Neural cell (in vitro differentiated cells): ENCODE measurements around the gene SLAMF9. TPM values are rescaled to one million over a fixed set of nuclear protein-coding genes. Genes with fewer than 3 reads are reported as not detected.
A peak's percentile ranks its signal among the peaks of the same experiment; 100 is the strongest.

ENCODE experiments used
- H2AFZ ChIP-seq: fragments of 200-600, 300-800 bp; sonication (generic), shearing (Covaris generic); 2 replicates; pipeline ENCODE4 v1.6.0; 2014; ENCODE audit warnings: low read depth, mild to moderate bottlenecking, antibody characterized with exemption, low read length, moderate library complexity
- H3F3A ChIP-seq: fragments of 200-600 bp; shearing (Covaris generic); 2 replicates; pipeline ENCODE4 v1.6.1; 2016; ENCODE audit warnings: mild to moderate bottlenecking, moderate library complexity, mixed read lengths, antibody characterized with exemption, low read length; ENCODE audit not compliant: insufficient read depth, poor library complexity, severe bottlenecking
- H3K27ac ChIP-seq: fragments of 200-600, 300-800 bp; sonication (generic), shearing (Covaris generic); 2 replicates; pipeline ENCODE4 v1.5.1; 2014; ENCODE audit warnings: mild to moderate bottlenecking, low read length, moderate library complexity
- H3K27me3 ChIP-seq: fragments of 300-800, 200-600 bp; sonication (generic), shearing (Covaris generic); 2 replicates; pipeline ENCODE4 v1.6.0; 2014; ENCODE audit warnings: mild to moderate bottlenecking, low read depth, low read length, moderate library complexity; ENCODE audit not compliant: insufficient read depth
- H3K36me3 ChIP-seq: fragments of 300-800, 200-600 bp; sonication (generic), shearing (Covaris generic); 2 replicates; pipeline ENCODE4 v1.5.1; 2014; ENCODE audit warnings: mild to moderate bottlenecking, antibody characterized with exemption, low read length, moderate library complexity; ENCODE audit not compliant: insufficient read depth
- H3K4me2 ChIP-seq: fragments of 300-800, 200-600 bp; sonication (generic), shearing (Covaris generic); 2 replicates; pipeline ENCODE4 v1.6.0; 2014; ENCODE audit warnings: mild to moderate bottlenecking, low read length
- H3K4me3 ChIP-seq: fragments of 300-800, 200-600 bp; sonication (generic), shearing (Covaris generic); 2 replicates; pipeline ENCODE4 v1.5.1; 2014; ENCODE audit warnings: mild to moderate bottlenecking, low read length, moderate library complexity
- H3K79me2 ChIP-seq: fragments of 200-600 bp; shearing (Covaris generic); replicated peaks from 2 replicates; pipeline ENCODE4 v1.6.0; 2014; ENCODE audit warnings: mild to moderate bottlenecking, low read length, moderate library complexity; ENCODE audit not compliant: insufficient read depth
- H3K9ac ChIP-seq: fragments of 300-800, 200-600 bp; sonication (generic), shearing (Covaris generic); 2 replicates; pipeline ENCODE4 v1.6.1; 2016; ENCODE audit warnings: mild to moderate bottlenecking, low read length, mixed read lengths
- H3K9me2 ChIP-seq: fragments of 200-600 bp; shearing (Covaris generic); 2 replicates; pipeline ENCODE4 v1.6.1; 2016; ENCODE audit warnings: mild to moderate bottlenecking, low read length, mixed read lengths; ENCODE audit not compliant: insufficient read depth
- H3K9me3 ChIP-seq: fragments of 200-600, 300-800 bp; sonication (generic), shearing (Covaris generic); 2 replicates; pipeline ENCODE4 v1.6.1; 2016; ENCODE audit warnings: mild to moderate bottlenecking, mixed run types, low read length, moderate library complexity, mixed read lengths
- H4K20me1 ChIP-seq: fragments of 200-600 bp; shearing (Covaris generic); 2 replicates; pipeline ENCODE4 v1.6.1; 2016; ENCODE audit warnings: mild to moderate bottlenecking, mixed run types; ENCODE audit not compliant: insufficient read depth
- EP300 ChIP-seq: fragments of 450-650 bp; conservative IDR thresholded peaks from 2 replicates; pipeline ENCODE4 v1.6.1; 2014; ENCODE audit warnings: antibody characterized with exemption, mild to moderate bottlenecking, moderate library complexity; ENCODE audit not compliant: poor library complexity, severe bottlenecking
- EZH2 ChIP-seq: fragments of 200-600, 300-800 bp; shearing (Covaris generic), sonication (generic); IDR thresholded peaks from 2 replicates; pipeline ENCODE4 v1.6.1; 2014; ENCODE audit warnings: antibody characterized with exemption, low read length, borderline replicate concordance, mild to moderate bottlenecking; ENCODE audit not compliant: insufficient read depth, poor library complexity, severe bottlenecking
- MXI1 ChIP-seq: fragments of 450-650 bp; conservative IDR thresholded peaks from 2 replicates; pipeline ENCODE4 v1.6.1; 2014; ENCODE audit warnings: antibody characterized with exemption, mild to moderate bottlenecking; ENCODE audit not compliant: poor library complexity, severe bottlenecking
- POLR2AphosphoS5 ChIP-seq: IDR thresholded peaks from 2 replicates; pipeline ENCODE4 v1.6.1; 2012
- RAD21 ChIP-seq: fragments of 450-650 bp; conservative IDR thresholded peaks from 2 replicates; pipeline ENCODE4 v1.6.1; 2014; ENCODE audit warnings: antibody characterized with exemption, mild to moderate bottlenecking, moderate library complexity
- SMC3 ChIP-seq: fragments of 450-650 bp; conservative IDR thresholded peaks from 2 replicates; pipeline ENCODE4 v1.6.1; 2014; ENCODE audit warnings: antibody characterized with exemption, mild to moderate bottlenecking, moderate library complexity; ENCODE audit not compliant: poor library complexity
- TAF1 ChIP-seq: IDR thresholded peaks from 2 replicates; pipeline ENCODE4 v1.6.1; 2012; ENCODE audit warnings: low read depth
- polyA plus RNA-seq: library from polyadenylated mRNA; depleted of rRNA; stranded (reverse); fragments of >200 nt; gene quantifications from 2 replicates; pipeline ENCODE4 v1.2.3, GENCODE V29; 2014
- TF ChIP-seq, protein P1 (sequence below): fragments of 450-650 bp; IDR thresholded peaks from 2 replicates; pipeline ENCODE4 v1.5.1; 2014; ENCODE audit warnings: antibody characterized with exemption, mild to moderate bottlenecking, moderate library complexity; ENCODE audit not compliant: poor library complexity, severe bottlenecking
- TF ChIP-seq, protein P2 (sequence below): IDR thresholded peaks from 2 replicates; pipeline ENCODE4 v1.6.1; 2012; ENCODE audit warnings: borderline replicate concordance

Gene SLAMF9
- polyA plus RNA-seq, 1 donor from 2014 or later: not detected

DNA sequence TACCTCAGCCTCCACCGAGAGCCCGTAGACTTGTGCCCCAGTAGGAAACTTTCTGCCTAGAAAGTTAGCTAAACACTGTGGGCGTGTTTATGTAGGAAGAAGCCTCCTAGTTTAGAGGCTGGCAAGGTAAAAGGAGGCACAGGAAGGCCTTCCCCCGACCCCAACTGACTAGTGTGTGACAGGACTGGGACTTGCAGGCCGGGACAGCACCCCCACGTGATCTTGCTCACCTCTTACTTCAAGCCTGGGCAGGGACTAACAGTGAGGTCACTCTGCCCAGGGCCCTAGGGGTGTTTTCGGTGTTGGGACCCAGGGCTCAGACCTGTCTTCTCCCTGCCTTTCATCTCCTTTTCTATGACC, 28.3 kb downstream of the SLAMF9 start:
- H3K9me2 ChIP-seq: no peaks in the 10 kb centered on the region
- no peak for TF ChIP-seq SMC3
- TF ChIP-seq, protein P1, sequence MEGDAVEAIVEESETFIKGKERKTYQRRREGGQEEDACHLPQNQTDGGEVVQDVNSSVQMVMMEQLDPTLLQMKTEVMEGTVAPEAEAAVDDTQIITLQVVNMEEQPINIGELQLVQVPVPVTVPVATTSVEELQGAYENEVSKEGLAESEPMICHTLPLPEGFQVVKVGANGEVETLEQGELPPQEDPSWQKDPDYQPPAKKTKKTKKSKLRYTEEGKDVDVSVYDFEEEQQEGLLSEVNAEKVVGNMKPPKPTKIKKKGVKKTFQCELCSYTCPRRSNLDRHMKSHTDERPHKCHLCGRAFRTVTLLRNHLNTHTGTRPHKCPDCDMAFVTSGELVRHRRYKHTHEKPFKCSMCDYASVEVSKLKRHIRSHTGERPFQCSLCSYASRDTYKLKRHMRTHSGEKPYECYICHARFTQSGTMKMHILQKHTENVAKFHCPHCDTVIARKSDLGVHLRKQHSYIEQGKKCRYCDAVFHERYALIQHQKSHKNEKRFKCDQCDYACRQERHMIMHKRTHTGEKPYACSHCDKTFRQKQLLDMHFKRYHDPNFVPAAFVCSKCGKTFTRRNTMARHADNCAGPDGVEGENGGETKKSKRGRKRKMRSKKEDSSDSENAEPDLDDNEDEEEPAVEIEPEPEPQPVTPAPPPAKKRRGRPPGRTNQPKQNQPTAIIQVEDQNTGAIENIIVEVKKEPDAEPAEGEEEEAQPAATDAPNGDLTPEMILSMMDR: no peak
- H3K27ac ChIP-seq: no peak overlapping the region
- H4K20me1 ChIP-seq: no peaks in the 10 kb centered on the region
- no peak overlapping the region for H2AFZ ChIP-seq
- H3K4me3 ChIP-seq: peak overlapping the region; percentile 46
- H3K79me2 ChIP-seq: no peaks in the 10 kb centered on the region
- H3K9me3 ChIP-seq: no peaks in the 10 kb centered on the region
- peaks cover 21% of the 10 kb centered on the region for H3K27me3 ChIP-seq
- H3K9ac ChIP-seq: no peak overlapping the region
- no peaks in the 10 kb centered on the region for H3K36me3 ChIP-seq
- no peaks in the 10 kb centered on the region for H3F3A ChIP-seq
- H3K4me2 ChIP-seq: no peak overlapping the region

DNA sequence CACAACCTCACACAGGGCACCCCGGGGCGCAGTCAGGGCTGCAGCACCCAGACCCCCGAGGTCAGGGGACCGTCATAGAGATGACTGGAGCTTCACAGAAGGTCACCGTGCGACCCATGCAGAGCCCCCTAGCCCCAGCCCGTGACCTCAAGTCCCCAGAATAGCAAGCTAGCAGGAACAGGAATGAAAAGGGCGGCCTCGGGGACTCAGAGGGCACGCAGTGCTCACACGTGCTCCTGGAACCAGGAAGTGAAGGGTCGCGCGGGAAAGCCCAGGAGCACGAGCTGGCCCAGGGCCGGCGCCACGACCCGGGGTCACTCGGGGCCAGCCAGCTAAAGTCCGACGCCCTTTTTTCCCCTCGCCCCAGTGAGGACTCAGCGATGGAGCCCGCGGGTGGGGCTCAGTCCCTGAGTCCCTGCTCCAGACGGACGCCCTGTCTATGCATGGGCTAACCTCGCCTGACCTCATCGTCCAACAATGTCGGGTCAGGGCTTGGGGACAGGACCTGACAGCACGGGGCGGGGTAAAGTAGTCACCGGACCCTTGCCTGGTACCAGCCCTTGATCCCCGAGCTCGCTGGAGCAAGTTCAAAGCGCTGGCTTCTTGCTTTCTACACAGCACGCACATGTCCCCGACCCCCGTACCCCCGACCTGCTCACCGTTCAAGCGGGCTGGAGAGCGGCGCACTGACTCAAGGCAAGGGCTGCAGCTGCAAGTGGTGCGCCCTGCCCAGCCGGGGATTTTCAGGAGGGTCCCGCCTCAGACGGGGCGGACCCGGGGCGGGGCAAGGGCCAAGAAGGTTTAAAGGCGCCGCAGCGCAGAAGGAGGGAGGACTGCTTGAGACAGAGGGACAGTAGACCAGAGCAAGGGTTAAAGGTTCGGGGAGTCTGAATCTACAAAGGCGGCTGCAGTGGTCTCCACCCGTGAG, 29.0 kb downstream of the SLAMF9 start, which contains the start of gene TAGLN2:
Gene TAGLN2, minus strand, starts transcription at position 717 of the 928 bp plus-strand sequence. CDS start 4,998 bp downstream, outside the sequence.
- H3F3A ChIP-seq: no peaks in the 10 kb centered on the region
- no peak within 1 kb of the TSS for H3K4me2 ChIP-seq
- no peaks in the 10 kb centered on the region for H3K79me2 ChIP-seq
- H2AFZ ChIP-seq: no peak within 1 kb of the TSS
- H3K36me3 ChIP-seq: no peaks in the 10 kb centered on the region
- TF ChIP-seq TAF1: no peak
- TF ChIP-seq POLR2AphosphoS5: no peak
- TF ChIP-seq, protein P2, sequence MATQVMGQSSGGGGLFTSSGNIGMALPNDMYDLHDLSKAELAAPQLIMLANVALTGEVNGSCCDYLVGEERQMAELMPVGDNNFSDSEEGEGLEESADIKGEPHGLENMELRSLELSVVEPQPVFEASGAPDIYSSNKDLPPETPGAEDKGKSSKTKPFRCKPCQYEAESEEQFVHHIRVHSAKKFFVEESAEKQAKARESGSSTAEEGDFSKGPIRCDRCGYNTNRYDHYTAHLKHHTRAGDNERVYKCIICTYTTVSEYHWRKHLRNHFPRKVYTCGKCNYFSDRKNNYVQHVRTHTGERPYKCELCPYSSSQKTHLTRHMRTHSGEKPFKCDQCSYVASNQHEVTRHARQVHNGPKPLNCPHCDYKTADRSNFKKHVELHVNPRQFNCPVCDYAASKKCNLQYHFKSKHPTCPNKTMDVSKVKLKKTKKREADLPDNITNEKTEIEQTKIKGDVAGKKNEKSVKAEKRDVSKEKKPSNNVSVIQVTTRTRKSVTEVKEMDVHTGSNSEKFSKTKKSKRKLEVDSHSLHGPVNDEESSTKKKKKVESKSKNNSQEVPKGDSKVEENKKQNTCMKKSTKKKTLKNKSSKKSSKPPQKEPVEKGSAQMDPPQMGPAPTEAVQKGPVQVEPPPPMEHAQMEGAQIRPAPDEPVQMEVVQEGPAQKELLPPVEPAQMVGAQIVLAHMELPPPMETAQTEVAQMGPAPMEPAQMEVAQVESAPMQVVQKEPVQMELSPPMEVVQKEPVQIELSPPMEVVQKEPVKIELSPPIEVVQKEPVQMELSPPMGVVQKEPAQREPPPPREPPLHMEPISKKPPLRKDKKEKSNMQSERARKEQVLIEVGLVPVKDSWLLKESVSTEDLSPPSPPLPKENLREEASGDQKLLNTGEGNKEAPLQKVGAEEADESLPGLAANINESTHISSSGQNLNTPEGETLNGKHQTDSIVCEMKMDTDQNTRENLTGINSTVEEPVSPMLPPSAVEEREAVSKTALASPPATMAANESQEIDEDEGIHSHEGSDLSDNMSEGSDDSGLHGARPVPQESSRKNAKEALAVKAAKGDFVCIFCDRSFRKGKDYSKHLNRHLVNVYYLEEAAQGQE: no peak
- TF ChIP-seq MXI1: no peak
- no peak for TF ChIP-seq EP300
- TF ChIP-seq EZH2: no peak
- no peak for TF ChIP-seq RAD21
- TF ChIP-seq, protein P1: no peak
- TF ChIP-seq SMC3: no peak
- H3K9me2 ChIP-seq: no peaks in the 10 kb centered on the region
- no peak within 1 kb of the TSS for H3K9ac ChIP-seq
- peaks cover 21% of the 10 kb centered on the region for H3K27me3 ChIP-seq
- H4K20me1 ChIP-seq: no peaks in the 10 kb centered on the region
- no peak within 1 kb of the TSS for H3K27ac ChIP-seq
- H3K9me3 ChIP-seq: no peaks in the 10 kb centered on the region
- H3K4me3 ChIP-seq: peak within 1 kb of the TSS; percentile 46
